Gastrocnemius medialis (tissue), 4 donors: ENCODE data around the gene IFI6. TPM values are rescaled to one million over a fixed set of nuclear protein-coding genes. Genes with fewer than 3 reads are reported as not detected.

Source experiments
- ATAC-seq, 2 donors: fragments of 150-250 bp; one replicate each; pipeline ENCODE4 v1.9.1; 2016
- DNase-seq, 2 donors: peaks; one replicate each; pipeline ENCODE4 v3.0.0-alpha.2; 2019
- H3K27ac ChIP-seq, 4 donors: fragments of 200-600 bp; sonication (generic); 1 replicate in 1 of 4; 2 replicates in 3 of 4; pipeline ENCODE4 v1.5.1; 2016 to 2018; ENCODE audit warnings: mild to moderate bottlenecking in 2 of 4, moderate library complexity in 1 of 4
- H3K27me3 ChIP-seq, 3 donors: fragments of 200-600 bp; sonication (generic) in 2 of 3; 1 replicate in 1 of 3; 2 replicates in 2 of 3; pipeline versions ENCODE4 v1.5.1 to v1.6.0; 2016 to 2019; ENCODE audit warnings: mild to moderate bottlenecking in 1 of 3, moderate library complexity in 1 of 3
- H3K36me3 ChIP-seq, 2 donors: fragments of 200-600 bp; sonication (generic) in 1 of 2; one replicate each; pipeline ENCODE4 v1.5.1; 2017 to 2018
- H3K4me1 ChIP-seq, 2 donors: fragments of 200-600 bp; sonication (generic) in 1 of 2; one replicate each; pipeline ENCODE4 v1.5.1; 2016 to 2017; ENCODE audit warnings: mild to moderate bottlenecking in 2 of 2
- H3K4me3 ChIP-seq, 4 donors: fragments of 200-600 bp; sonication (generic) in 3 of 4; 1 replicate in 1 of 4; 2 replicates in 3 of 4; pipeline ENCODE4 v1.5.1; 2016 to 2019; ENCODE audit warnings: mild to moderate bottlenecking in 2 of 4
- H3K9me3 ChIP-seq, 3 donors: fragments of 200-600 bp; sonication (generic) in 2 of 3; 1 replicate in 1 of 3; 2 replicates in 2 of 3; pipeline ENCODE4 v1.5.1; 2016 to 2019
- CTCF ChIP-seq, 5 experiments: fragments of 450-650 bp in 3 of 5; fragments of 200-600 bp in 2 of 5; sonication (generic) in 2 of 5; IDR thresholded peaks in 4 of 5; conservative IDR thresholded peaks in 1 of 5; 1 replicate in 4 of 5; 2 replicates in 1 of 5; pipeline ENCODE4 v1.5.1; 2016 to 2019; ENCODE audit warnings: antibody characterized with exemption in 5 of 5, mild to moderate bottlenecking in 3 of 5, moderate library complexity in 3 of 5
- POLR2A ChIP-seq, 2 donors: fragments of 450-650 bp; IDR thresholded peaks; one replicate each; pipeline ENCODE4 v1.6.1; 2017; ENCODE audit warnings: antibody characterized with exemption in 2 of 2, mild to moderate bottlenecking in 2 of 2, moderate library complexity in 2 of 2
- in situ Hi-C, 4 donors: fragments of 200-750 bp; cut with MboI; loops; one replicate each; pipeline versions ENCODE4 v1.15.0 to v1.8.0; 2017; ENCODE audit warnings: low sequenced_read_pairs in 4 of 4
- intact Hi-C: fragments of 100-400 bp; cut with DNase I; formaldehyde crosslinking; loops from one replicate; pipeline ENCODE4 v1.15.1; 2023; ENCODE audit warnings: low total_unique reads
- total RNA-seq, 4 donors: library from RNA; depleted of rRNA; stranded (reverse); fragments of >200 nt; gene quantifications; one replicate each; pipeline versions ENCODE4 v1.1.0 to v1.2.3, GENCODE V29; 2016

Gene IFI6
- total RNA-seq, 4 donors from 2014 or later = 7.7 to 25.1 (median 14.5) TPM

GRCh38 chr1:27616441-27616840 is 55.6 kb downstream of the IFI6 start:
- no peak for ATAC-seq
- Histone ChIP-seq H3K36me3 (no peaks in the 10 kb centered on the region), H3K4me3 (no peak overlapping the region), H3K9me3 (no peaks in the 10 kb centered on the region), H3K27me3 (no peaks in the 10 kb centered on the region), H3K27ac (no peak overlapping the region), H3K4me1 (no peaks in the 10 kb centered on the region)
- in situ Hi-C loops (no loop called here), intact Hi-C loops (no loop called here)
- no peak for DNase-seq
- TF ChIP-seq CTCF (IDR thresholded peaks at IDR 0.05 in 4 of 5, conservative IDR thresholded peaks at IDR 0.05 in 1 of 5) = no peak
- no peak for TF ChIP-seq POLR2A (IDR thresholded peaks at IDR 0.05)

Other genes with a start within 250 kb of the IFI6 start
- 10 to 100 TPM; 10.6 to 16.7 (median 13.3) TPM for gene WASF2, start 182.0 kb downstream of the IFI6 start, total RNA-seq
- 10 to 100 TPM; 22.2 to 57.9 (median 35.2) TPM for gene AHDC1, start 68.0 kb downstream of the IFI6 start, total RNA-seq
- 1 to 10 TPM; 1.3 to 5.8 (median 4.7) TPM for gene FGR, start 37.0 kb downstream of the IFI6 start, total RNA-seq
- 10 to 100 TPM in 3 of 4 donors, 1 to 10 TPM in 1; 9.4 to 20.0 (median 15.5) TPM for gene FAM76A, start 53.8 kb upstream of the IFI6 start, total RNA-seq
- 10 to 100 TPM; 19.2 to 71.6 (median 31.2) TPM for gene STX12, start 101.0 kb upstream of the IFI6 start, total RNA-seq
- gene PPP1R8, start 158.6 kb upstream of the IFI6 start, total RNA-seq = 10 to 100 TPM; 18.0 to 27.3 (median 25.0) TPM
- gene THEMIS2, start 200.4 kb upstream of the IFI6 start, total RNA-seq = 10 to 100 TPM in 1 of 4 donors, 1 to 10 TPM in 3; 2.3 to 10.8 (median 7.6) TPM
- gene RPA2, start 242.4 kb upstream of the IFI6 start, total RNA-seq = 10 to 100 TPM; 46.3 to 66.4 (median 52.8) TPM